ENCODE data around the gene AVP. TPM values are rescaled to one million over a fixed set of nuclear protein-coding genes. Genes with fewer than 3 reads are reported as not detected.

AVP gene
- polyA plus RNA-seq, 1 donor (not counting 4 experiments of a cell fraction or from before 2014, with no cell fraction given): not detected

DNA sequence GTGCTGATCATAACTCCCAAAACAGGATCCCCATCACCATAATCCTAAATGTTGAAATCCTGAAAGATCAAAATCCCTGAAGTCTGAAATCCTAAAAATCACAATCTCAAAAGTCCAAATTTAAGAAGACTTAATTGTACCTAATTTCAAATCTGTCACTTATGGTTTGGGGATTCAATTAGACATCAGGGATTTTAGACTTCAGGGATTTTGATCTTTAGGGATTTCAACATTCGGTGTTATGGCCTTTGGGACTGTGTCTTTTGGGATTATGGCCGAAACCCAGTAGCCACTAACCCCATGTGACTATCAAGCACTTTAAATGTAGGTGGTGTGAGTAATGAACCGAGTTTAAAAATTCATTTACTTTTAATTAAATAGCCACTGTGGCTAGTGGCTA is 21.7 kb upstream of the AVP start:
- peaks cover 4% of the 10 kb centered on the region for H4K20me1 ChIP-seq (ENCODE audit: control insufficient read depth, extremely low read depth, insufficient read depth, low read length)
- no peak for DNase-seq (ENCODE audit: low read depth, low spot score)
- no peaks in the 10 kb centered on the region for H3K79me2 ChIP-seq (ENCODE audit: control insufficient read depth, insufficient read depth, low read length)
- no peak overlapping the region for H2AFZ ChIP-seq (ENCODE audit: control insufficient read depth, low read length)
- no peak overlapping the region for H3K4me3 ChIP-seq (ENCODE audit: control insufficient read depth in 2 of 3, extremely low read depth in 1 of 3, insufficient read depth in 2 of 3, low read depth in 1 of 3, low read length in 3 of 3)
- H3K9ac ChIP-seq (ENCODE audit: control insufficient read depth, extremely low read depth, insufficient read depth, low read length): no peak overlapping the region
- H3K36me3 ChIP-seq (ENCODE audit: control insufficient read depth in 2 of 2, extremely low read depth in 1 of 2, insufficient read depth in 2 of 2, low read length in 2 of 2): peaks cover 0 to 4% of the 10 kb centered on the region in 2 experiments
- no peaks in the 10 kb centered on the region for H3K9me1 ChIP-seq (ENCODE audit: control insufficient read depth, extremely low read depth, insufficient read depth, low read length)
- dilution Hi-C loops (cut with MboI; ENCODE audit: extremely low pct_ligation_motif_present, low sequenced_read_pairs): no loop called here
- no peak overlapping the region for H3K27ac ChIP-seq (ENCODE audit: control insufficient read depth, insufficient read depth, low read length)
- TF ChIP-seq EZH2 (IDR thresholded peaks at IDR 0.05; ENCODE audit: low read length): no peak
- no peaks in the 10 kb centered on the region for H3K9me3 ChIP-seq (ENCODE audit: control insufficient read depth, low read depth, low read length)
- FAIRE-seq: no peak
- no peaks in the 10 kb centered on the region for H3K27me3 ChIP-seq (ENCODE audit: control insufficient read depth, extremely low read depth, insufficient read depth, low read length)
- no peaks in the 10 kb centered on the region for H3K4me1 ChIP-seq (ENCODE audit: control insufficient read depth, extremely low read depth, insufficient read depth, low read length)
- H3K4me2 ChIP-seq (ENCODE audit: control insufficient read depth, extremely low read depth, insufficient read depth, low read depth, low read length): no peak overlapping the region

DNA sequence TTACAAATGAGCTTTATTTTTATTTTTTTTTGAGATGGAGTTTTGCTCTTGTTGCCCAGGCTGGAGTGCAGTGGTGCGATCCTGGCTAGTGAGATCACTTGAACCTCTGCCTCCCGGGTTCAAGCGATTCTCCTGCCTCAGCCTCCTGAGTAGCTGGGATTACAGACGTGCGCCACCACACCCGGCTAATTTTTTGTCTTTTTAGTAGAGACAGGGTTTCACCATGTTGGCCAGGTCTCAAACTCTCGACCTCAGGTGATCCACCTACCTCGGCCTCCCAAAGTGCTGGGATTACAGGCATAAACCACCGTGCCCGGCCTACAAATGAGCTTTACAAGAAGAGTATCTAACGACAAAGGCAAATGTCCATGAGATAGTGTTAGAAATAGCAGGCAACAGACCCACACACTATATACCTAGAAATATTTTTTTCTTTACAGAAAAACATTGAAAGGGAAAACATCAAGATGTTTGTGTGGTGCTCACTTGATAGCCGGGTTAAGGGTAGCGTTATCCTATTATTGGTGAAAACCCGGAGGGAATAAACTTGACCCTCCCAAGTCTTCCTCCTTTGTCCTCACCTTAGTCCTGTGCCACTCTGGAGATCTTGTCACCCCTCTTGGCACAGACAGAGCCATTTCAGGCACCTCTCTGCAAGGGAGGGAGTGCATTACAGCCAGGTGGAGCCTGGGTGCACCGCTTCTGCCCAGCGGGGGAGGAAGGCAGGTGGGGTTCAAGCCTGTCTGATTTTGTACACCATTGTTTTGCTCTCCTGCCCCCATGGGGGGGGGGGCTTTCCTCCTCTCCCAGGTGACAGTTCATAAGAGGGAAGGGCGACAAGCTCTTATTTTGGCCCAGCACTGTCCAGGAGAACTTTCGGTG is 21.0 kb upstream of the AVP start:
- H3K4me1 ChIP-seq (ENCODE audit: control insufficient read depth, extremely low read depth, insufficient read depth, low read length): no peaks in the 10 kb centered on the region
- no peak overlapping the region for H3K27ac ChIP-seq (ENCODE audit: control insufficient read depth, insufficient read depth, low read length)
- H4K20me1 ChIP-seq (ENCODE audit: control insufficient read depth, extremely low read depth, insufficient read depth, low read length): peaks cover 4% of the 10 kb centered on the region
- no peak overlapping the region for H2AFZ ChIP-seq (ENCODE audit: control insufficient read depth, low read length)
- peaks cover 0 to 4% of the 10 kb centered on the region in 2 experiments for H3K36me3 ChIP-seq (ENCODE audit: control insufficient read depth in 2 of 2, extremely low read depth in 1 of 2, insufficient read depth in 2 of 2, low read length in 2 of 2)
- no peak for TF ChIP-seq EZH2 (IDR thresholded peaks at IDR 0.05; ENCODE audit: low read length)
- TF ChIP-seq, protein P1, sequence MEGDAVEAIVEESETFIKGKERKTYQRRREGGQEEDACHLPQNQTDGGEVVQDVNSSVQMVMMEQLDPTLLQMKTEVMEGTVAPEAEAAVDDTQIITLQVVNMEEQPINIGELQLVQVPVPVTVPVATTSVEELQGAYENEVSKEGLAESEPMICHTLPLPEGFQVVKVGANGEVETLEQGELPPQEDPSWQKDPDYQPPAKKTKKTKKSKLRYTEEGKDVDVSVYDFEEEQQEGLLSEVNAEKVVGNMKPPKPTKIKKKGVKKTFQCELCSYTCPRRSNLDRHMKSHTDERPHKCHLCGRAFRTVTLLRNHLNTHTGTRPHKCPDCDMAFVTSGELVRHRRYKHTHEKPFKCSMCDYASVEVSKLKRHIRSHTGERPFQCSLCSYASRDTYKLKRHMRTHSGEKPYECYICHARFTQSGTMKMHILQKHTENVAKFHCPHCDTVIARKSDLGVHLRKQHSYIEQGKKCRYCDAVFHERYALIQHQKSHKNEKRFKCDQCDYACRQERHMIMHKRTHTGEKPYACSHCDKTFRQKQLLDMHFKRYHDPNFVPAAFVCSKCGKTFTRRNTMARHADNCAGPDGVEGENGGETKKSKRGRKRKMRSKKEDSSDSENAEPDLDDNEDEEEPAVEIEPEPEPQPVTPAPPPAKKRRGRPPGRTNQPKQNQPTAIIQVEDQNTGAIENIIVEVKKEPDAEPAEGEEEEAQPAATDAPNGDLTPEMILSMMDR (optimal IDR thresholded peaks at IDR 0.05 in 1 of 3, IDR thresholded peaks at IDR 0.05 in 1 of 3, conservative IDR thresholded peaks at IDR 0.05 in 1 of 3; ENCODE audit: extremely low read depth in 1 of 3, insufficient read depth in 2 of 3, low read length in 3 of 3): no peak
- dilution Hi-C loops (cut with MboI; ENCODE audit: extremely low pct_ligation_motif_present, low sequenced_read_pairs): no loop called here
- DNase-seq (ENCODE audit: low read depth, low spot score) (no peak), FAIRE-seq (no peak)
- H3K4me3 ChIP-seq (ENCODE audit: control insufficient read depth in 2 of 3, extremely low read depth in 1 of 3, insufficient read depth in 2 of 3, low read depth in 1 of 3, low read length in 3 of 3): no peak overlapping the region
- no peak overlapping the region for H3K4me2 ChIP-seq (ENCODE audit: control insufficient read depth, extremely low read depth, insufficient read depth, low read depth, low read length)
- H3K9me3 ChIP-seq (ENCODE audit: control insufficient read depth, low read depth, low read length): no peaks in the 10 kb centered on the region
- no peak overlapping the region for H3K9ac ChIP-seq (ENCODE audit: control insufficient read depth, extremely low read depth, insufficient read depth, low read length)
- H3K9me1 ChIP-seq (ENCODE audit: control insufficient read depth, extremely low read depth, insufficient read depth, low read length): no peaks in the 10 kb centered on the region
- H3K79me2 ChIP-seq (ENCODE audit: control insufficient read depth, insufficient read depth, low read length): no peaks in the 10 kb centered on the region
- H3K27me3 ChIP-seq (ENCODE audit: control insufficient read depth, extremely low read depth, insufficient read depth, low read length): no peaks in the 10 kb centered on the region

All from keratinocyte (primary cell).